Endothelial cell of umbilical vein (primary cell): Measurements from ENCODE around the gene KCNS1. TPM values are rescaled to one million over a fixed set of nuclear protein-coding genes. Genes with fewer than 3 reads are reported as not detected.

Experiments used
- BruUV-seq: library from RNA; stranded (reverse); fragments of 400-500 nt; replicated peaks from 2 replicates; lab custom pipeline; 2021; lab: Mats Ljungman, UMichigan
- CTCF ChIA-PET: fragments of 300-600, 350-600 bp; sonication (Branson Sonifier 250); formaldehyde crosslinking; loops from one replicate; lab custom pipeline; 2021; ENCODE audit warnings: antibody characterized with exemption, inconsistent platforms; lab: Charles Lee
- POLR2A ChIA-PET: fragments of 300-600, 350-600 bp; sonication (Branson Sonifier 250); formaldehyde crosslinking; loops from one replicate; lab custom pipeline; 2021; ENCODE audit warnings: antibody characterized with exemption, inconsistent platforms; lab: Charles Lee
- DNase-seq: peaks from one replicate; pipeline ENCODE4 v3.0.0-alpha.2; 2011; ENCODE audit warnings: low read depth, low spot score
- FAIRE-seq: peaks from 2 replicates; lab custom pipeline; 2011; peaks lifted over from hg19 to GRCh38; lab: Jason Lieb, UNC
- H2AFZ ChIP-seq: 2 replicates; pipeline ENCODE4 v1.6.0; 2012; ENCODE audit warnings: low read depth, low read length, control low read depth, inconsistent platforms
- H3K27ac ChIP-seq: 2 replicates; pipeline ENCODE4 v1.5.1; 2011; ENCODE audit warnings: low read depth, mild to moderate bottlenecking, control low read depth, low read length, moderate library complexity; ENCODE audit not compliant: insufficient read depth
- H3K27me3 ChIP-seq, 2 experiments: 2 replicates each; pipeline versions ENCODE4 v1.6.0 to v1.6.1; 2011; ENCODE audit warnings: low read length in 2 of 2, mixed read lengths in 1 of 2; ENCODE audit not compliant: control insufficient read depth in 2 of 2, insufficient read depth in 2 of 2
- H3K36me3 ChIP-seq, 2 experiments: 2 replicates in 1 of 2; 3 replicates in 1 of 2; pipeline ENCODE4 v1.5.1; 2011; ENCODE audit warnings: low read length in 2 of 2, mild to moderate bottlenecking in 1 of 2, moderate library complexity in 1 of 2; ENCODE audit not compliant: control insufficient read depth in 2 of 2, insufficient read depth in 2 of 2; ENCODE audit errors: extremely low read depth in 1 of 2
- H3K4me1 ChIP-seq: 3 replicates; pipeline ENCODE4 v1.5.1; 2011; ENCODE audit warnings: mild to moderate bottlenecking, low read length; ENCODE audit not compliant: control insufficient read depth, insufficient read depth; ENCODE audit errors: extremely low read depth
- H3K4me2 ChIP-seq: 2 replicates; pipeline ENCODE4 v1.6.1; 2011; ENCODE audit warnings: low read length, control low read depth, mixed read lengths; ENCODE audit not compliant: insufficient read depth
- H3K4me3 ChIP-seq, 3 experiments: fragments of 200-600 bp in 1 of 3; sonication (generic), shearing (Covaris generic) in 1 of 3; replicated peaks in 1 of 3; 2 replicates each; pipeline ENCODE4 v1.5.1; 2011 to 2016; ENCODE audit warnings: control low read depth in 3 of 3, low read length in 3 of 3, mild to moderate bottlenecking in 2 of 3, inconsistent platforms in 1 of 3, low read depth in 1 of 3, moderate library complexity in 1 of 3; ENCODE audit not compliant: insufficient read depth in 1 of 3
- H3K79me2 ChIP-seq: 2 replicates; pipeline ENCODE4 v1.6.0; 2012; ENCODE audit warnings: low read length, inconsistent platforms; ENCODE audit not compliant: control insufficient read depth, insufficient read depth
- H3K9ac ChIP-seq: replicated peaks from 2 replicates; pipeline ENCODE3; 2011; ENCODE audit warnings: low read length, control low read depth; ENCODE audit not compliant: insufficient read depth; ENCODE audit errors: extremely low read depth
- H3K9me1 ChIP-seq: replicated peaks from 3 replicates; pipeline ENCODE4 v1.6.0; 2011; ENCODE audit warnings: mild to moderate bottlenecking, low read length; ENCODE audit not compliant: control insufficient read depth, insufficient read depth; ENCODE audit errors: extremely low read depth
- H3K9me3 ChIP-seq: replicated peaks from 2 replicates; pipeline ENCODE4 v1.5.1; 2012; ENCODE audit warnings: low read length, inconsistent platforms; ENCODE audit not compliant: control insufficient read depth, insufficient read depth
- H4K20me1 ChIP-seq: replicated peaks from 2 replicates; pipeline ENCODE3; 2011; ENCODE audit warnings: mild to moderate bottlenecking, low read length; ENCODE audit not compliant: control insufficient read depth, insufficient read depth; ENCODE audit errors: extremely low read depth
- EZH2 ChIP-seq: IDR thresholded peaks from 2 replicates; pipeline ENCODE4 v1.6.1; 2012; ENCODE audit warnings: borderline replicate concordance, low read depth, mild to moderate bottlenecking, moderate library complexity, low read length, inconsistent platforms; ENCODE audit not compliant: severe bottlenecking
- FOS ChIP-seq: IDR thresholded peaks from 2 replicates; pipeline ENCODE4 v1.6.1; 2011; ENCODE audit warnings: mild to moderate bottlenecking, low read length, moderate library complexity, borderline replicate concordance; ENCODE audit not compliant: insufficient read depth
- GATA2 ChIP-seq: IDR thresholded peaks from 2 replicates; pipeline ENCODE4 v1.7.0; 2011; ENCODE audit warnings: low read depth, mild to moderate bottlenecking, moderate library complexity, mixed read lengths, low read length; ENCODE audit not compliant: insufficient read length, insufficient read depth
- JUN ChIP-seq: IDR thresholded peaks from 2 replicates; pipeline ENCODE4 v1.6.1; 2011; ENCODE audit warnings: borderline replicate concordance, low read depth; ENCODE audit not compliant: insufficient read length, insufficient read depth
- MYC ChIP-seq: IDR thresholded peaks from one replicate; pipeline ENCODE4 v1.6.1; 2011; ENCODE audit warnings: mild to moderate bottlenecking, low read depth, low read length
- POLR2A ChIP-seq: IDR thresholded peaks from 2 replicates; pipeline ENCODE4 v1.6.1; 2012; ENCODE audit warnings: low read depth, mild to moderate bottlenecking, control low read depth, low read length
- POLR2AphosphoS5 ChIP-seq: IDR thresholded peaks from 2 replicates; pipeline ENCODE4 v1.6.1; 2012; ENCODE audit warnings: low read depth, mild to moderate bottlenecking, control low read depth, low read length, moderate library complexity; ENCODE audit not compliant: insufficient read depth
- dilution Hi-C: fragments of 300-500 bp; cut with MboI; formaldehyde crosslinking; loops from one replicate; pipeline ENCODE4 v1.15.0; 2019; ENCODE audit warnings: low sequenced_read_pairs; ENCODE audit not compliant: extremely low pct_ligation_motif_present
- intact Hi-C: fragments of 100-400 bp; cut with micrococcal nuclease; formaldehyde crosslinking; loops from one replicate; pipeline ENCODE4 v1.10.0; 2022
- polyA plus RNA-seq, 4 experiments: library from polyadenylated mRNA; depleted of rRNA in 3 of 4; stranded (reverse) in 3 of 4; unstranded in 1 of 4; fragments of >200 nt; gene quantifications; 2 replicates each; pipeline versions ENCODE4 v1.2.1 to v1.2.3, GENCODE V29; 2011 to 2012; ENCODE audit warnings: missing spikeins in 1 of 4
- total RNA-seq: library from RNA; stranded (reverse); gene quantifications from 2 replicates; pipeline ENCODE4 v1.2.3, GENCODE V29; 2021
- TF ChIP-seq, protein P1 (sequence below), 2 donors: IDR thresholded peaks; 1 replicate in 1 of 2; 2 replicates in 1 of 2; pipeline ENCODE4 v1.5.1; 2011; ENCODE audit warnings: low read length in 2 of 2, mild to moderate bottlenecking in 2 of 2, moderate library complexity in 2 of 2, control low read depth in 1 of 2, inconsistent platforms in 1 of 2, low read depth in 1 of 2; ENCODE audit not compliant: insufficient read depth in 1 of 2; ENCODE audit errors: extremely low read depth in 1 of 2
- TF ChIP-seq, protein P2 (sequence below): IDR thresholded peaks from 2 replicates; pipeline ENCODE4 v1.6.1; 2011; ENCODE audit not compliant: insufficient read depth, insufficient read length

Gene KCNS1
- total and polyA plus RNA-seq, 2 donors (not counting 3 experiments of a cell fraction or from before 2014, with no cell fraction given) = 0.14 to 0.29 TPM

GRCh38 chr20:45072066-45072465 is 28.9 kb downstream of the KCNS1 start:
- H3K36me3 ChIP-seq = peaks cover 2 to 5% of the 10 kb centered on the region in 2 experiments
- dilution Hi-C loops = no loop called here
- no peaks in the 10 kb centered on the region for H4K20me1 ChIP-seq
- no peaks in the 10 kb centered on the region for H3K9me3 ChIP-seq
- no peak overlapping the region for H3K4me2 ChIP-seq
- no peak for DNase-seq
- no peaks in the 10 kb centered on the region for H3K27me3 ChIP-seq
- CTCF ChIA-PET = interaction anchor here (1.1 to 3.8 kb wide), 8 partner anchors 7 to 224 kb away, joined by 3 to 40 read pairs (median 4); no protein-coding TSS in a partner anchor
- peaks cover 8% of the 10 kb centered on the region for H3K4me1 ChIP-seq
- POLR2A ChIA-PET = no interaction called here
- no peak overlapping the region for H2AFZ ChIP-seq
- H3K27ac ChIP-seq = no peak overlapping the region
- TF ChIP-seq EZH2 (no peak), POLR2A (no peak), MYC (no peak), POLR2AphosphoS5 (no peak), GATA2 (no peak), FOS (no peak), JUN (no peak)
- TF ChIP-seq, protein P1, sequence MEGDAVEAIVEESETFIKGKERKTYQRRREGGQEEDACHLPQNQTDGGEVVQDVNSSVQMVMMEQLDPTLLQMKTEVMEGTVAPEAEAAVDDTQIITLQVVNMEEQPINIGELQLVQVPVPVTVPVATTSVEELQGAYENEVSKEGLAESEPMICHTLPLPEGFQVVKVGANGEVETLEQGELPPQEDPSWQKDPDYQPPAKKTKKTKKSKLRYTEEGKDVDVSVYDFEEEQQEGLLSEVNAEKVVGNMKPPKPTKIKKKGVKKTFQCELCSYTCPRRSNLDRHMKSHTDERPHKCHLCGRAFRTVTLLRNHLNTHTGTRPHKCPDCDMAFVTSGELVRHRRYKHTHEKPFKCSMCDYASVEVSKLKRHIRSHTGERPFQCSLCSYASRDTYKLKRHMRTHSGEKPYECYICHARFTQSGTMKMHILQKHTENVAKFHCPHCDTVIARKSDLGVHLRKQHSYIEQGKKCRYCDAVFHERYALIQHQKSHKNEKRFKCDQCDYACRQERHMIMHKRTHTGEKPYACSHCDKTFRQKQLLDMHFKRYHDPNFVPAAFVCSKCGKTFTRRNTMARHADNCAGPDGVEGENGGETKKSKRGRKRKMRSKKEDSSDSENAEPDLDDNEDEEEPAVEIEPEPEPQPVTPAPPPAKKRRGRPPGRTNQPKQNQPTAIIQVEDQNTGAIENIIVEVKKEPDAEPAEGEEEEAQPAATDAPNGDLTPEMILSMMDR (IDR thresholded peaks at IDR 0.05; ENCODE audit: extremely low read depth in 1 of 2, insufficient read depth in 1 of 2, low read depth in 1 of 2, low read length in 2 of 2) = no peak
- TF ChIP-seq, protein P2, sequence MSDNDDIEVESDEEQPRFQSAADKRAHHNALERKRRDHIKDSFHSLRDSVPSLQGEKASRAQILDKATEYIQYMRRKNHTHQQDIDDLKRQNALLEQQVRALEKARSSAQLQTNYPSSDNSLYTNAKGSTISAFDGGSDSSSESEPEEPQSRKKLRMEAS = no peak
- no peaks in the 10 kb centered on the region for H3K9me1 ChIP-seq
- no peak for FAIRE-seq
- H3K9ac ChIP-seq = no peak overlapping the region
- intact Hi-C loops = no loop called here
- no TSS peak for BruUV-seq
- H3K4me3 ChIP-seq = no peak overlapping the region
- no peaks in the 10 kb centered on the region for H3K79me2 ChIP-seq
